ENCODE measurements around the gene KLF2. TPM values are rescaled to one million over a fixed set of nuclear protein-coding genes. Genes with fewer than 3 reads are reported as not detected.

KLF2 gene
- total RNA-seq, 1 donor from 2014 or later = 252 TPM

GRCh38 chr19:16327169-16327475 lies 2.5 kb downstream of the KLF2 start:
- peak overlapping the region; percentile 68 to 85 for H3K4me3 ChIP-seq
- no peak for TF ChIP-seq CTCF (IDR thresholded peaks at IDR 0.05)
- TF ChIP-seq POLR2AphosphoS5 (IDR thresholded peaks at IDR 0.05; ENCODE audit: insufficient read depth in 1 of 2, low read depth in 1 of 2) = no peak
- no peak for TF ChIP-seq POLR2A (IDR thresholded peaks at IDR 0.05)
- intact Hi-C loops (cut with DNase I) = loop anchor here (2.0 to 10.0 kb wide), 3 partner anchors 42 to 72 kb away; no protein-coding TSS in a partner anchor
- no peaks in the 10 kb centered on the region for H3K27me3 ChIP-seq
- no peak for DNase-seq (ENCODE audit: extremely low spot score in 2 of 2)
- peaks cover 51% of the 10 kb centered on the region for H3K4me1 ChIP-seq
- peaks cover 0 to 19% of the 10 kb centered on the region in 2 donors for H3K36me3 ChIP-seq
- peak overlapping the region; percentile 97 for H3K27ac ChIP-seq
- H3K9me3 ChIP-seq = no peaks in the 10 kb centered on the region

- TF ChIP-seq POLR2AphosphoS5 (IDR thresholded peaks at IDR 0.05; ENCODE audit: insufficient read depth in 1 of 2, low read depth in 1 of 2) (no peak), POLR2A (IDR thresholded peaks at IDR 0.05) (no peak), CTCF (IDR thresholded peaks at IDR 0.05) (no peak)
- H3K36me3 ChIP-seq = peaks cover 0 to 19% of the 10 kb centered on the region in 2 donors
Measured at GRCh38 chr19:16327501-16327900, 2.9 kb downstream of the KLF2 start.

GRCh38 chr19:16327911-16328823 lies 3.5 kb downstream of the KLF2 start:
- Histone ChIP-seq H3K9me3 (no peaks in the 10 kb centered on the region), H3K4me3 (peak overlapping the region; percentile 28 to 85), H3K36me3 (peaks cover 0 to 19% of the 10 kb centered on the region in 2 donors), H3K27ac (peak overlapping the region; percentile 97), H3K27me3 (no peaks in the 10 kb centered on the region), H3K4me1 (peaks cover 51% of the 10 kb centered on the region)
- intact Hi-C loops (cut with DNase I) = loop anchor here (2.0 to 10.0 kb wide), 3 partner anchors 43 to 73 kb away; no protein-coding TSS in a partner anchor
- DNase-seq (ENCODE audit: extremely low spot score in 2 of 2) = peak in 1 of 2 donors; percentile 96
- TF ChIP-seq CTCF (IDR thresholded peaks at IDR 0.05) (no peak), POLR2AphosphoS5 (IDR thresholded peaks at IDR 0.05; ENCODE audit: insufficient read depth in 1 of 2, low read depth in 1 of 2) (peak; percentile 46 to 82)

More at GRCh38 chr19:16327501-16327900, 2.9 kb downstream of the KLF2 start:
- no peaks in the 10 kb centered on the region for H3K27me3 ChIP-seq
- DNase-seq (ENCODE audit: extremely low spot score in 2 of 2) = no peak
- H3K4me3 ChIP-seq = peak overlapping the region; percentile 68 to 85
- H3K4me1 ChIP-seq = peaks cover 51% of the 10 kb centered on the region
- intact Hi-C loops (cut with DNase I) = loop anchor here (2.0 to 10.0 kb wide), 3 partner anchors 43 to 73 kb away; no protein-coding TSS in a partner anchor
- peak overlapping the region; percentile 97 for H3K27ac ChIP-seq
- no peaks in the 10 kb centered on the region for H3K9me3 ChIP-seq

GRCh38 chr19:16328824-16329482 lies 4.3 kb downstream of the KLF2 start:
- Histone ChIP-seq H3K27ac (peak overlapping the region; percentile 97), H3K9me3 (no peaks in the 10 kb centered on the region), H3K4me1 (peaks cover 48% of the 10 kb centered on the region), H3K27me3 (no peaks in the 10 kb centered on the region), H3K4me3 (peak overlapping the region; percentile 28 to 85), H3K36me3 (peaks cover 0 to 19% of the 10 kb centered on the region in 2 donors)
- intact Hi-C loops (cut with DNase I) = loop anchor here (5.0 to 10.0 kb wide), 2 partner anchors 53 to 74 kb away; no protein-coding TSS in a partner anchor
- no peak for DNase-seq (ENCODE audit: extremely low spot score in 2 of 2)
- TF ChIP-seq POLR2A (IDR thresholded peaks at IDR 0.05) (no peak), CTCF (IDR thresholded peaks at IDR 0.05) (no peak), POLR2AphosphoS5 (IDR thresholded peaks at IDR 0.05; ENCODE audit: insufficient read depth in 1 of 2, low read depth in 1 of 2) (no peak)
